ENCODE data around the gene IQGAP2. TPM values are rescaled to one million over a fixed set of nuclear protein-coding genes. Genes with fewer than 3 reads are reported as not detected.

Gene IQGAP2
- total RNA-seq, 1 donor from 2014 or later: not detected

GRCh38 chr5:76524101-76524835 lies 121.2 kb downstream of the IQGAP2 start:
- no peak for DNase-seq (ENCODE audit: low read depth)
- H3K4me3 ChIP-seq (ENCODE audit: low read depth, low read length): no peak overlapping the region

GRCh38 chr5:76524868-76525267 lies 121.8 kb downstream of the IQGAP2 start:
- Histone ChIP-seq H3K36me3 (ENCODE audit: control insufficient read depth, insufficient read depth, low read length) (no peaks in the 10 kb centered on the region), H3K4me3 (ENCODE audit: low read depth, low read length) (no peak overlapping the region), H3K27me3 (ENCODE audit: control insufficient read depth, insufficient read depth, low read length) (no peaks in the 10 kb centered on the region)
- FAIRE-seq (no peak), DNase-seq (ENCODE audit: low read depth) (no peak)
- TF ChIP-seq, protein P1, sequence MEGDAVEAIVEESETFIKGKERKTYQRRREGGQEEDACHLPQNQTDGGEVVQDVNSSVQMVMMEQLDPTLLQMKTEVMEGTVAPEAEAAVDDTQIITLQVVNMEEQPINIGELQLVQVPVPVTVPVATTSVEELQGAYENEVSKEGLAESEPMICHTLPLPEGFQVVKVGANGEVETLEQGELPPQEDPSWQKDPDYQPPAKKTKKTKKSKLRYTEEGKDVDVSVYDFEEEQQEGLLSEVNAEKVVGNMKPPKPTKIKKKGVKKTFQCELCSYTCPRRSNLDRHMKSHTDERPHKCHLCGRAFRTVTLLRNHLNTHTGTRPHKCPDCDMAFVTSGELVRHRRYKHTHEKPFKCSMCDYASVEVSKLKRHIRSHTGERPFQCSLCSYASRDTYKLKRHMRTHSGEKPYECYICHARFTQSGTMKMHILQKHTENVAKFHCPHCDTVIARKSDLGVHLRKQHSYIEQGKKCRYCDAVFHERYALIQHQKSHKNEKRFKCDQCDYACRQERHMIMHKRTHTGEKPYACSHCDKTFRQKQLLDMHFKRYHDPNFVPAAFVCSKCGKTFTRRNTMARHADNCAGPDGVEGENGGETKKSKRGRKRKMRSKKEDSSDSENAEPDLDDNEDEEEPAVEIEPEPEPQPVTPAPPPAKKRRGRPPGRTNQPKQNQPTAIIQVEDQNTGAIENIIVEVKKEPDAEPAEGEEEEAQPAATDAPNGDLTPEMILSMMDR (IDR thresholded peaks at IDR 0.05; ENCODE audit: insufficient read depth, low read length, severe bottlenecking): no peak

More at GRCh38 chr5:76524101-76524835, 121.2 kb downstream of the IQGAP2 start:
- TF ChIP-seq, protein P1 (IDR thresholded peaks at IDR 0.05; ENCODE audit: insufficient read depth, low read length, severe bottlenecking): no peak
- Histone ChIP-seq H3K27me3 (ENCODE audit: control insufficient read depth, insufficient read depth, low read length) (no peaks in the 10 kb centered on the region), H3K36me3 (ENCODE audit: control insufficient read depth, insufficient read depth, low read length) (no peaks in the 10 kb centered on the region)
- FAIRE-seq: no peak

DNA sequence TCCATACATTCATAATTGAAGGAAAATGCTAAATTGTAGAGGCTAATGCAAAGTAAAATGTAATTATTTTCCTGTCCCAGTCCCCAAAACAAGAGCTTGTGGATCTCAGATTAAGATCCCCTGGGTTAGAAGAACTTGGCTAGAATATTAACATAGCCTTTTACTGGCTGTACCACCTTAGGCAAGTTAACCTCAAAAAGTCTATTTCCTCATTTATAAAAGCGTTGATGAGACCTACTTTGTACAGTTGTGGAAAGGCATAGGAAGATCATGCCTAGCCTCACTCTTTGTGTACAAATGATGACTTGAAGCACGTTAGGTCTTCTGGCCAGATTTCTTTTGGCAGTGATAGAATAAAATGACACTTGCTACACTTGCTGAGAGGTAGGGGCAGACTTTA lies 122.9 kb downstream of the IQGAP2 start:
- no peak overlapping the region for H3K4me3 ChIP-seq (ENCODE audit: low read depth, low read length)
- H3K36me3 ChIP-seq (ENCODE audit: control insufficient read depth, insufficient read depth, low read length): no peaks in the 10 kb centered on the region
- H3K27me3 ChIP-seq (ENCODE audit: control insufficient read depth, insufficient read depth, low read length): no peaks in the 10 kb centered on the region
- DNase-seq (ENCODE audit: low read depth) (no peak), FAIRE-seq (no peak)
- TF ChIP-seq, protein P1 (IDR thresholded peaks at IDR 0.05; ENCODE audit: insufficient read depth, low read length, severe bottlenecking): no peak

GRCh38 chr5:76526950-76527583 lies 124.0 kb downstream of the IQGAP2 start:
- no peaks in the 10 kb centered on the region for H3K27me3 ChIP-seq (ENCODE audit: control insufficient read depth, insufficient read depth, low read length)
- no peaks in the 10 kb centered on the region for H3K36me3 ChIP-seq (ENCODE audit: control insufficient read depth, insufficient read depth, low read length)
- FAIRE-seq (no peak), DNase-seq (ENCODE audit: low read depth) (no peak)
- H3K4me3 ChIP-seq (ENCODE audit: low read depth, low read length): no peak overlapping the region
- TF ChIP-seq, protein P1 (IDR thresholded peaks at IDR 0.05; ENCODE audit: insufficient read depth, low read length, severe bottlenecking): no peak

GRCh38 chr5:76527685-76528161 lies 124.6 kb downstream of the IQGAP2 start:
- TF ChIP-seq, protein P1 (IDR thresholded peaks at IDR 0.05; ENCODE audit: insufficient read depth, low read length, severe bottlenecking): no peak
- Histone ChIP-seq H3K27me3 (ENCODE audit: control insufficient read depth, insufficient read depth, low read length) (no peaks in the 10 kb centered on the region), H3K4me3 (ENCODE audit: low read depth, low read length) (no peak overlapping the region), H3K36me3 (ENCODE audit: control insufficient read depth, insufficient read depth, low read length) (no peaks in the 10 kb centered on the region)
- FAIRE-seq: no peak
- peak; percentile 64 for DNase-seq (ENCODE audit: low read depth)
